GM12878 (cell line): ENCODE results near the gene MLEC.

Experiments used
- ATF3 ChIP-seq: IDR thresholded peaks from 2 replicates; pipeline ENCODE4 v1.6.1; 2011; ENCODE audit warnings: low read depth, mild to moderate bottlenecking, low read length, moderate library complexity, borderline replicate concordance; ENCODE audit errors: extremely low read depth
- CHD2 ChIP-seq: IDR thresholded peaks from 2 replicates; pipeline ENCODE4 v1.6.1; 2011; ENCODE audit warnings: low read depth, low read length, improper control_type of control experiment, borderline replicate concordance
- CTCF ChIP-seq, 3 experiments: IDR thresholded peaks in 2 of 3; conservative IDR thresholded peaks in 1 of 3; 2 replicates each; pipeline ENCODE4 v1.5.1; 2011; ENCODE audit warnings: low read depth in 3 of 3, low read length in 3 of 3, mild to moderate bottlenecking in 3 of 3, control low read depth in 2 of 3, moderate library complexity in 2 of 3, inconsistent platforms in 1 of 3, mixed read lengths in 1 of 3; ENCODE audit not compliant: control insufficient read depth in 2 of 3, insufficient read depth in 1 of 3; ENCODE audit errors: extremely low read depth in 1 of 3
- FOXK2 ChIP-seq: fragments of 450-650 bp; IDR thresholded peaks from 2 replicates; pipeline ENCODE4 v1.6.1; 2017; ENCODE audit warnings: mild to moderate bottlenecking, moderate library complexity
- NKRF ChIP-seq: fragments of 450-650 bp; conservative IDR thresholded peaks from 2 replicates; pipeline ENCODE4 v1.6.1; 2017; ENCODE audit warnings: mild to moderate bottlenecking, moderate library complexity
- NR2C1 ChIP-seq: fragments of 450-650 bp; IDR thresholded peaks from 2 replicates; pipeline ENCODE4 v1.6.1; 2017; ENCODE audit warnings: antibody characterized with exemption, mild to moderate bottlenecking, moderate library complexity
- PBX3 ChIP-seq: IDR thresholded peaks from 2 replicates; pipeline ENCODE4 v1.6.1; 2011; ENCODE audit warnings: mild to moderate bottlenecking, low read depth, low read length, moderate library complexity; ENCODE audit not compliant: insufficient replicate concordance
- RCOR1 ChIP-seq: conservative IDR thresholded peaks from 2 replicates; pipeline ENCODE4 v1.6.1; 2012; ENCODE audit warnings: low read depth, low read length, improper control_type of control experiment
- REST ChIP-seq: IDR thresholded peaks from 2 replicates; pipeline ENCODE4 v1.6.1; 2012; ENCODE audit warnings: mild to moderate bottlenecking, low read depth, low read length
- SIX5 ChIP-seq: IDR thresholded peaks from 2 replicates; pipeline ENCODE4 v1.6.1; 2011; ENCODE audit warnings: mild to moderate bottlenecking, low read depth, low read length, moderate library complexity; ENCODE audit not compliant: severe bottlenecking
- ZNF274 ChIP-seq: IDR thresholded peaks from one replicate; pipeline ENCODE4 v1.8.0; 2011; ENCODE audit not compliant: insufficient read length, insufficient read depth

GRCh38 chr12:120686151-120686689 lies 729 bp upstream of the MLEC start:
- TF ChIP-seq NR2C1: no peak
- peak; percentile 29 for TF ChIP-seq SIX5
- peak; percentile 39; the same call in 1 of the 2 replicates for TF ChIP-seq NKRF
- TF ChIP-seq CHD2: no peak
- TF ChIP-seq RCOR1: no peak; the same call in 1 of the 2 replicates
- TF ChIP-seq ZNF274: no peak
- peak; percentile 93 for TF ChIP-seq FOXK2
- no peak for TF ChIP-seq CTCF (IDR thresholded peaks at IDR 0.05 in 2 of 3, conservative IDR thresholded peaks at IDR 0.05 in 1 of 3; ENCODE audit: control insufficient read depth in 2 of 3, extremely low read depth in 1 of 3, insufficient read depth in 1 of 3, low read depth in 3 of 3, low read length in 3 of 3)
- no peak for TF ChIP-seq REST
- no peak for TF ChIP-seq ATF3
- no peak for TF ChIP-seq PBX3
